ENCODE measurements around the gene DNAJA1.
A peak's percentile ranks its signal among the peaks of the same experiment; 100 is the strongest.

The DNAJA1 gene

GRCh38 chr9:33030285-33030684, 5.2 kb downstream of the DNAJA1 start:
- no peaks in the 10 kb centered on the region for H3K9me3 ChIP-seq (ENCODE audit: control insufficient read depth, low read length)
- DNase-seq (ENCODE audit: low read depth): no peak
- peaks cover 78% of the 10 kb centered on the region for H3K36me3 ChIP-seq (ENCODE audit: control insufficient read depth, insufficient read depth, low read length, severe bottlenecking)
- H3K4me1 ChIP-seq (ENCODE audit: control insufficient read depth, insufficient read depth, low read length): peaks cover 52% of the 10 kb centered on the region
- no peaks in the 10 kb centered on the region for H3K27me3 ChIP-seq (replicated peaks; ENCODE audit: control insufficient read depth, insufficient read depth, low read length)
- no peak overlapping the region for H3K4me3 ChIP-seq (ENCODE audit: low read length)
- no peak overlapping the region for H3K9ac ChIP-seq (ENCODE audit: low read length)

GRCh38 chr9:33032292-33032691, 7.2 kb downstream of the DNAJA1 start:
- Histone ChIP-seq H3K4me1 (ENCODE audit: control insufficient read depth, insufficient read depth, low read length) (peaks cover 40% of the 10 kb centered on the region), H3K9ac (ENCODE audit: low read length) (no peak overlapping the region), H3K4me3 (ENCODE audit: low read length) (no peak overlapping the region), H3K9me3 (ENCODE audit: control insufficient read depth, low read length) (no peaks in the 10 kb centered on the region), H3K36me3 (ENCODE audit: control insufficient read depth, insufficient read depth, low read length, severe bottlenecking) (peaks cover 90% of the 10 kb centered on the region), H3K27me3 (replicated peaks; ENCODE audit: control insufficient read depth, insufficient read depth, low read length) (no peaks in the 10 kb centered on the region)
- no peak for DNase-seq (ENCODE audit: low read depth)

GRCh38 chr9:33032865-33033264, 7.8 kb downstream of the DNAJA1 start:
- H3K27me3 ChIP-seq (replicated peaks; ENCODE audit: control insufficient read depth, insufficient read depth, low read length): no peaks in the 10 kb centered on the region
- H3K4me1 ChIP-seq (ENCODE audit: control insufficient read depth, insufficient read depth, low read length): peaks cover 34% of the 10 kb centered on the region
- peaks cover 91% of the 10 kb centered on the region for H3K36me3 ChIP-seq (ENCODE audit: control insufficient read depth, insufficient read depth, low read length, severe bottlenecking)
- no peak overlapping the region for H3K9ac ChIP-seq (ENCODE audit: low read length)
- no peak for DNase-seq (ENCODE audit: low read depth)
- H3K9me3 ChIP-seq (ENCODE audit: control insufficient read depth, low read length): no peaks in the 10 kb centered on the region
- H3K4me3 ChIP-seq (ENCODE audit: low read length): no peak overlapping the region

- Histone ChIP-seq H3K4me3 (ENCODE audit: low read length) (no peak overlapping the region), H3K27me3 (replicated peaks; ENCODE audit: control insufficient read depth, insufficient read depth, low read length) (no peaks in the 10 kb centered on the region), H3K9me3 (ENCODE audit: control insufficient read depth, low read length) (no peaks in the 10 kb centered on the region), H3K4me1 (ENCODE audit: control insufficient read depth, insufficient read depth, low read length) (peaks cover 28% of the 10 kb centered on the region), H3K36me3 (ENCODE audit: control insufficient read depth, insufficient read depth, low read length, severe bottlenecking) (peaks cover 46% of the 10 kb centered on the region), H3K9ac (ENCODE audit: low read length) (no peak overlapping the region)
- no peak for DNase-seq (ENCODE audit: low read depth)
Observed at GRCh38 chr9:33040792-33041431, 15.8 kb downstream of the DNAJA1 start.

GRCh38 chr9:33041432-33042188, 16.5 kb downstream of the DNAJA1 start:
- Histone ChIP-seq H3K9ac (ENCODE audit: low read length) (no peak overlapping the region), H3K4me3 (ENCODE audit: low read length) (no peak overlapping the region), H3K27me3 (replicated peaks; ENCODE audit: control insufficient read depth, insufficient read depth, low read length) (no peaks in the 10 kb centered on the region), H3K36me3 (ENCODE audit: control insufficient read depth, insufficient read depth, low read length, severe bottlenecking) (peaks cover 46% of the 10 kb centered on the region), H3K9me3 (ENCODE audit: control insufficient read depth, low read length) (no peaks in the 10 kb centered on the region), H3K4me1 (ENCODE audit: control insufficient read depth, insufficient read depth, low read length) (peaks cover 28% of the 10 kb centered on the region)
- DNase-seq (ENCODE audit: low read depth): peak; percentile 84

- peaks cover 46% of the 10 kb centered on the region for H3K36me3 ChIP-seq (ENCODE audit: control insufficient read depth, insufficient read depth, low read length, severe bottlenecking)
Observed at GRCh38 chr9:33042473-33042872, 17.4 kb downstream of the DNAJA1 start.

GRCh38 chr9:33043671-33044070, 18.6 kb downstream of the DNAJA1 start:
- peak; percentile 31 for DNase-seq (ENCODE audit: low read depth)

More at GRCh38 chr9:33042473-33042872, 17.4 kb downstream of the DNAJA1 start:
- Histone ChIP-seq H3K9me3 (ENCODE audit: control insufficient read depth, low read length) (no peaks in the 10 kb centered on the region), H3K27me3 (replicated peaks; ENCODE audit: control insufficient read depth, insufficient read depth, low read length) (no peaks in the 10 kb centered on the region), H3K4me3 (ENCODE audit: low read length) (no peak overlapping the region), H3K4me1 (ENCODE audit: control insufficient read depth, insufficient read depth, low read length) (peaks cover 28% of the 10 kb centered on the region), H3K9ac (ENCODE audit: low read length) (no peak overlapping the region)
- no peak for DNase-seq (ENCODE audit: low read depth)

GRCh38 chr9:33044162-33044673, 19.1 kb downstream of the DNAJA1 start:
- Histone ChIP-seq H3K9ac (ENCODE audit: low read length) (peak overlapping the region; percentile 84), H3K27me3 (replicated peaks; ENCODE audit: control insufficient read depth, insufficient read depth, low read length) (no peaks in the 10 kb centered on the region), H3K9me3 (ENCODE audit: control insufficient read depth, low read length) (no peaks in the 10 kb centered on the region), H3K4me3 (ENCODE audit: low read length) (peak overlapping the region; percentile 79), H3K4me1 (ENCODE audit: control insufficient read depth, insufficient read depth, low read length) (peaks cover 28% of the 10 kb centered on the region), H3K36me3 (ENCODE audit: control insufficient read depth, insufficient read depth, low read length, severe bottlenecking) (peaks cover 45% of the 10 kb centered on the region)
- DNase-seq (ENCODE audit: low read depth): peak; percentile 94

More at GRCh38 chr9:33043671-33044070, 18.6 kb downstream of the DNAJA1 start:
- H3K4me3 ChIP-seq (ENCODE audit: low read length): peak overlapping the region; percentile 79
- H3K27me3 ChIP-seq (replicated peaks; ENCODE audit: control insufficient read depth, insufficient read depth, low read length): no peaks in the 10 kb centered on the region
- peaks cover 28% of the 10 kb centered on the region for H3K4me1 ChIP-seq (ENCODE audit: control insufficient read depth, insufficient read depth, low read length)
- no peaks in the 10 kb centered on the region for H3K9me3 ChIP-seq (ENCODE audit: control insufficient read depth, low read length)
- peaks cover 45% of the 10 kb centered on the region for H3K36me3 ChIP-seq (ENCODE audit: control insufficient read depth, insufficient read depth, low read length, severe bottlenecking)
- H3K9ac ChIP-seq (ENCODE audit: low read length): peak overlapping the region; percentile 84

GRCh38 chr9:33044677-33045282, 19.7 kb downstream of the DNAJA1 start:
- H3K9me3 ChIP-seq (ENCODE audit: control insufficient read depth, low read length): no peaks in the 10 kb centered on the region
- DNase-seq (ENCODE audit: low read depth): peak; percentile 35
- H3K4me1 ChIP-seq (ENCODE audit: control insufficient read depth, insufficient read depth, low read length): peaks cover 28% of the 10 kb centered on the region
- peak overlapping the region; percentile 84 for H3K9ac ChIP-seq (ENCODE audit: low read length)
- peak overlapping the region; percentile 79 for H3K4me3 ChIP-seq (ENCODE audit: low read length)
- no peaks in the 10 kb centered on the region for H3K27me3 ChIP-seq (replicated peaks; ENCODE audit: control insufficient read depth, insufficient read depth, low read length)
- peaks cover 48% of the 10 kb centered on the region for H3K36me3 ChIP-seq (ENCODE audit: control insufficient read depth, insufficient read depth, low read length, severe bottlenecking)

- Histone ChIP-seq H3K4me1 (ENCODE audit: control insufficient read depth, insufficient read depth, low read length) (peaks cover 23% of the 10 kb centered on the region), H3K4me3 (ENCODE audit: low read length) (no peak overlapping the region), H3K9me3 (ENCODE audit: control insufficient read depth, low read length) (no peaks in the 10 kb centered on the region), H3K9ac (ENCODE audit: low read length) (no peak overlapping the region), H3K27me3 (replicated peaks; ENCODE audit: control insufficient read depth, insufficient read depth, low read length) (no peaks in the 10 kb centered on the region), H3K36me3 (ENCODE audit: control insufficient read depth, insufficient read depth, low read length, severe bottlenecking) (peaks cover 47% of the 10 kb centered on the region)
- no peak for DNase-seq (ENCODE audit: low read depth)
Observed at GRCh38 chr9:33046061-33046460, 21.0 kb downstream of the DNAJA1 start.

- H3K9ac ChIP-seq (ENCODE audit: low read length): no peak overlapping the region
- peaks cover 66% of the 10 kb centered on the region for H3K36me3 ChIP-seq (ENCODE audit: control insufficient read depth, insufficient read depth, low read length, severe bottlenecking)
- H3K4me3 ChIP-seq (ENCODE audit: low read length): no peak overlapping the region
- no peaks in the 10 kb centered on the region for H3K9me3 ChIP-seq (ENCODE audit: control insufficient read depth, low read length)
- H3K27me3 ChIP-seq (replicated peaks; ENCODE audit: control insufficient read depth, insufficient read depth, low read length): no peaks in the 10 kb centered on the region
- no peak for DNase-seq (ENCODE audit: low read depth)
- H3K4me1 ChIP-seq (ENCODE audit: control insufficient read depth, insufficient read depth, low read length): peaks cover 6% of the 10 kb centered on the region
Observed at GRCh38 chr9:33048054-33048465, 23.0 kb downstream of the DNAJA1 start.
